HepG2 (cell line): ENCODE measurements around the gene BPIFB2. TPM values are rescaled to one million over a fixed set of nuclear protein-coding genes. Genes with fewer than 3 reads are reported as not detected.
A peak's percentile ranks its signal among the peaks of the same experiment; 100 is the strongest.

Source experiments
- CHCHD3 ChIP-seq: sonication (generic); formaldehyde crosslinking; IDR thresholded peaks from 2 replicates; pipeline ENCODE4 v1.8.0; 2022; ENCODE audit warnings: mild to moderate bottlenecking, missing genetic modification reagents, moderate library complexity
- HOXA9 ChIP-seq: sonication (generic); formaldehyde crosslinking; IDR thresholded peaks from 2 replicates; pipeline ENCODE4 v1.8.1; 2022; ENCODE audit warnings: missing genetic modification reagents, mild to moderate bottlenecking, moderate library complexity, borderline replicate concordance
- TAF1 ChIP-seq: sonication (generic); formaldehyde crosslinking; IDR thresholded peaks from 2 replicates; pipeline ENCODE4 v1.4.0; 2020; ENCODE audit warnings: missing genetic modification reagents
- TOE1 ChIP-seq: sonication (generic); formaldehyde crosslinking; IDR thresholded peaks from 2 replicates; pipeline ENCODE4 v1.4.0; 2020; ENCODE audit warnings: mild to moderate bottlenecking, missing genetic modification reagents
- ZBTB40 ChIP-seq, 2 experiments: fragments of 450-650 bp in 1 of 2; sonication (generic) in 1 of 2; formaldehyde crosslinking in 1 of 2; IDR thresholded peaks; 2 replicates each; pipeline versions ENCODE4 v1.6.1 to v1.8.0; 2016 to 2022; ENCODE audit warnings: antibody characterized with exemption in 1 of 2, mild to moderate bottlenecking in 1 of 2, missing genetic modification reagents in 1 of 2
- ZBTB49 ChIP-seq: sonication (generic); formaldehyde crosslinking; IDR thresholded peaks from 2 replicates; pipeline ENCODE4 v1.4.0; 2020; ENCODE audit warnings: missing genetic modification reagents, borderline replicate concordance
- ZBTB8A ChIP-seq: sonication (generic); formaldehyde crosslinking; IDR thresholded peaks from 2 replicates; pipeline ENCODE4 v1.4.0; 2020; ENCODE audit warnings: mild to moderate bottlenecking, low read depth, missing genetic modification reagents, borderline replicate concordance
- ZNF614 ChIP-seq: IDR thresholded peaks from 2 replicates; pipeline ENCODE4 v1.6.1; 2018; ENCODE audit warnings: missing biosample characterization, missing genetic modification reagents, inconsistent platforms, borderline replicate concordance
- ZNF704 ChIP-seq: sonication (generic); formaldehyde crosslinking; IDR thresholded peaks from 2 replicates; pipeline ENCODE4 v1.8.1; 2023; ENCODE audit warnings: mild to moderate bottlenecking, inconsistent platforms, moderate library complexity, missing genetic modification reagents, borderline replicate concordance
- ZSCAN30 ChIP-seq: sonication (generic); formaldehyde crosslinking; IDR thresholded peaks from 2 replicates; pipeline ENCODE4 v1.5.0; 2020; ENCODE audit warnings: mild to moderate bottlenecking, missing genetic modification reagents
- ZSCAN5A ChIP-seq: sonication (generic); formaldehyde crosslinking; IDR thresholded peaks from 2 replicates; pipeline ENCODE4 v1.8.0; 2022; ENCODE audit warnings: mild to moderate bottlenecking, missing genetic modification reagents, borderline replicate concordance
- polyA plus RNA-seq, 8 experiments: library from polyadenylated mRNA; depleted of rRNA in 3 of 8; stranded (reverse) in 7 of 8; unstranded in 1 of 8; fragments of >200 nt; fragmentation: Illumina TruSeq in 4 of 8; extraction: Trizol in 4 of 8; gene quantifications; 2 replicates each; pipeline versions ENCODE4 v1.2.1 to v1.2.3, GENCODE V29; 2011 to 2016; ENCODE audit warnings: low read depth in 4 of 8, missing spikeins in 1 of 8, mixed read lengths in 1 of 8; ENCODE audit not compliant: insufficient read depth in 1 of 8
- total RNA-seq, 5 experiments: library from RNA; depleted of rRNA; stranded (reverse); fragments of >200 nt; fragmentation: Illumina TruSeq; extraction: Trizol; gene quantifications; 2 replicates each; pipeline ENCODE4 v1.2.3, GENCODE V29; 2016; ENCODE audit warnings: low read depth in 1 of 5

The BPIFB2 gene
- total and polyA plus RNA-seq, 2 of the 13 experiments (the other 11 are each of a cell fraction or from before 2014, with no cell fraction given): 54.5 to 902 TPM

GRCh38 chr20:33026072-33026778, 18.7 kb downstream of the BPIFB2 start (continued):
- TF ChIP-seq ZSCAN5A (peak; percentile 64), ZBTB8A (CRISPR knock-in tag) (no peak), HOXA9 (CRISPR knock-in tag) (peak; percentile 72; the same call in 1 of the 2 replicates), CHCHD3 (CRISPR knock-in tag) (no peak), ZNF614 (CRISPR knock-in tag) (peak; percentile 41; the same call in 1 of the 2 replicates), TOE1 (no peak), ZSCAN30 (CRISPR knock-in tag) (no peak), ZNF704 (CRISPR knock-in tag) (no peak), ZBTB40 (IDR thresholded peaks at IDR 0.05) (no peak), ZBTB40 (CRISPR knock-in tag; IDR thresholded peaks at IDR 0.05) (no peak), ZBTB49 (CRISPR knock-in tag) (no peak), TAF1 (CRISPR knock-in tag) (no peak)
